Measurements from ENCODE around the gene PRIMA1.

- TF ChIP-seq CTCF (conservative IDR thresholded peaks at IDR 0.05 in 1 of 2, IDR thresholded peaks at IDR 0.05 in 1 of 2; ENCODE audit: low read depth in 1 of 2, low read length in 2 of 2) (no peak), EZH2 (IDR thresholded peaks at IDR 0.05; ENCODE audit: low read length, missing control alignments) (no peak)
Observed at GRCh38 chr14:93708800-93709199, 79.5 kb downstream of the PRIMA1 start.

Measured in fibroblast of lung (primary cell).